ENCODE results near the gene SAMD4A.

DNA sequence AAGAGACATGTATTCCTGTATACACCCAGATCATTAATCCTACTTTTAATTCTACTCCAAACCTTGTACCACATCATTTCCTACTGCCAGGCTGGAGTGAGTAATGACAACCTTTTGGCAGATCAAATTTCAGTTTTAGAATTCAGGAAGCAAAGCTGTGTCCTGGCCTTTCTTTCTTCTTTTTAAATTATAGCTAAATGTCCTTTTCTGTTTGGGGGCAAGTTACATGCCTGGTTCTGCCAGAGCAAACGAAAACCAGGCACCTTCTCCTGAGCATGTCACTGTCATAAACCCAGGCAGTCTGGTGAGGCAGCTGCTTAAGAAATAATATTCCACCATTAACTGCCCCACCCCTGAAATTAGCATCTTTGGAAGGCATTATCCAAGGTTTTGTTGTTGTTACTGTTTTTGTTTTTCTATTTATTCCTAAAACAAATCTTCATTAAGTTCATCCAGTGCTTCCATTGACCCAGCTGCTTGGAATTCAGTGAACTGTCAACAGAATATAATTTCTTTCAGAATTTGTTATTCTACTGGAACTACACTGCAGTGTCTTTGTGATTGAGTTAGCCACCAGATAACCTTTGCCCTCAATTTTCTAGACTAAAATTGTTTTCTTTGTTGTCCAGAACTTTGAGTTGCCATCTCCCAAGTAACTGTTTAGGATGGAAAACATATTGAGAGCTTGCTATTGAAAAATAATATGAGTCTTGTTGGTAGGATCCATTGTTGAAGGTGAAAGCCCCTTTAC is 33.2 kb downstream of the SAMD4A start:
- no peak for TF ChIP-seq POLR2AphosphoS5 (IDR thresholded peaks at IDR 0.05; ENCODE audit: borderline replicate concordance, low read depth, low read length)
- TF ChIP-seq EZH2 (IDR thresholded peaks at IDR 0.05): no peak
